IPS-15b (cell line): ENCODE data around the gene PDE7B.
"Not testable (repeated sequence)": the region's sequence is repeated elsewhere in the genome, so short reads cannot be mapped to it uniquely, and the experiment has no call there.

Experiments
- H3K27me3 ChIP-seq: one replicate; pipeline ENCODE4 v1.6.1; 2013; ENCODE audit warnings: low read length; ENCODE audit not compliant: control insufficient read depth, insufficient read depth
- H3K36me3 ChIP-seq: one replicate; pipeline ENCODE4 v1.6.1; 2013; ENCODE audit warnings: low read length; ENCODE audit not compliant: control insufficient read depth, insufficient read depth
- H3K4me1 ChIP-seq: one replicate; pipeline ENCODE4 v1.6.1; 2013; ENCODE audit warnings: mild to moderate bottlenecking, low read length; ENCODE audit not compliant: control insufficient read depth, insufficient read depth
- H3K4me3 ChIP-seq: one replicate; pipeline ENCODE4 v1.5.1; 2013; ENCODE audit warnings: low read depth, low read length
- H3K9ac ChIP-seq: one replicate; pipeline ENCODE4 v1.6.1; 2013; ENCODE audit warnings: low read depth, mild to moderate bottlenecking, low read length
- H3K9me3 ChIP-seq: one replicate; pipeline ENCODE4 v1.6.1; 2013; ENCODE audit warnings: mild to moderate bottlenecking, low read length; ENCODE audit not compliant: control insufficient read depth, insufficient read depth

PDE7B gene

DNA sequence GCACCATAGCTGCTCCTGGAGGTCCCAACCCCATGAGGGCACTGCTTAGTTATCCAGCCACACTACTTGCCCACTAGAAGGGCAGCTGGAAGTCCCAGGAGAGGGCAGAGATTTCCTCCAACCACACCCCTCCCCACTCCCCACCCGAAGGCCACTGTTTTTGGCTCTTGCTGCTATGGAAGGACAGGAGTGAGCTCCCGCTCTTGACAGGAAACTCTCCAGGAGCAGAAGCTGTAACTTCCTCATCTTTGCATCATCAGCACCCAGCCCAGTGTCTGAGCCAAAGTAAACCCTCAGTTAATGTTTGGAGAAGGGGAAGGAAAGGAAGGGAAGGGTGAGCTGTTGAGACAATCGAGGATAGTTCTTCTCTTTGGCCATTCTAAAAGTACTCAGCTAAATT, 277.9 kb downstream of the PDE7B start:
- Histone ChIP-seq H3K9me3 (no peaks in the 10 kb centered on the region), H3K27me3 (no peaks in the 10 kb centered on the region), H3K36me3 (no peaks in the 10 kb centered on the region), H3K9ac (no peak overlapping the region), H3K4me3 (no peak overlapping the region), H3K4me1 (no peaks in the 10 kb centered on the region)

DNA sequence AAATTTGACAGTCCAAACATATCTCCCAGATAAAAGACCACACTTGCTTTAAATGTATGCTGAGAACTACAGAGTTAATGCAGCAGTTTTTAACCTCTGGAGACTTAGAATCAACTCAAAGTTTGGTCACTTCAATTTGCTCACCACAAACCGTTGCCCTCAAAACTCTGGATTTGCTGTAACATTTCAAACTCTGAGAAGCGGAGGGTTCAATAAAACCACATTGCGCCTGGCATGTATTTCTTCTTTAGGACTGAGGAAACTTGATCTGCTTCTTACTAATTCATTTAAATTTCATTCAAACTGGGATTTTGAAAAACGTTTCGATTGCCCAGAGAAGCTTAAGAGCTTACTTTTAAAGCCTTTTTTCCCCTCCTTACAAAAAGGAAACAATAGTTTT, 282.8 kb downstream of the PDE7B start:
- Histone ChIP-seq H3K36me3 (no peaks in the 10 kb centered on the region), H3K27me3 (no peaks in the 10 kb centered on the region), H3K4me1 (no peaks in the 10 kb centered on the region), H3K4me3 (no peak overlapping the region), H3K9ac (no peak overlapping the region), H3K9me3 (no peaks in the 10 kb centered on the region)

DNA sequence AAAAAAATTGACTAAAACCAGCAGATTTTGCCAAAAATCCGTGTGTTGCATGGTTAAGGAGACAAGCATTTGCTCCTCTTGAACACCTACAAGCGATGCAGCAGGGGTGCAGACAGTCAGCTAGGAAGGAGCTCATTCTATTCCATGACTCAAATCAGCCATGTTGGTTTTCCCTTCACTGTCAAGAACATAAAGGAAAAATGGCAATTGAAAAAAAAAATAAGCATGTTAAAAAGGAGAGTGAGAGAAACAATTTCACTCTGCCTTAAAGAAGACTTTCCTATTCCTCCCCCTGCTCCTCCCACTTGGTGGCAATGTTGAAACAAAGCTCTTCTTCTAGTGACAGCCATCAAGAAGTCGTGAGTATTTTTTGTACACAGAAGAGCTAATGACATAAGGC, 283.2 kb downstream of the PDE7B start:
- H3K4me1 ChIP-seq = no peaks in the 10 kb centered on the region
- H3K9ac ChIP-seq = no peak overlapping the region
- H3K36me3 ChIP-seq = no peaks in the 10 kb centered on the region
- no peaks in the 10 kb centered on the region for H3K27me3 ChIP-seq
- no peak overlapping the region for H3K4me3 ChIP-seq
- H3K9me3 ChIP-seq = no peaks in the 10 kb centered on the region

DNA sequence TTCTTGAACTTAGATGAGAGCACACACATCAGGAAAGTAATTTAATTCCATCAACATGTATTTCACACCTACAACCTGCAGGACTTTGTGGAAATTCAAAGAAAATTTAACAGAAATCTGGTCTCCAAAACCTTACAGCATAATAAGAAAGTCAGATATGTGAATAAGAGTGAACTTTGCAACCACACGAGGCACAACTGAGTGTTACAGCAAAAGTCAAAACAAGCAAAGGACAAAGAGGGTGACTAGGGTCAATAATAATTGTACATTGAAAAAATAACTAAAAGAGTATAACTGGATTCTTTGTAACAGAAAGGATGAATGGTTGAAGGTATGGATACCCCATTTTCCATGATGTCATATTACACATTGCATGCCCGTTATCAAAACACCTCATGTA, 284.8 kb downstream of the PDE7B start:
- Histone ChIP-seq H3K4me3 (no peak overlapping the region), H3K36me3 (no peaks in the 10 kb centered on the region), H3K9me3 (no peaks in the 10 kb centered on the region), H3K9ac (no peak overlapping the region), H3K27me3 (no peaks in the 10 kb centered on the region), H3K4me1 (no peaks in the 10 kb centered on the region)

DNA sequence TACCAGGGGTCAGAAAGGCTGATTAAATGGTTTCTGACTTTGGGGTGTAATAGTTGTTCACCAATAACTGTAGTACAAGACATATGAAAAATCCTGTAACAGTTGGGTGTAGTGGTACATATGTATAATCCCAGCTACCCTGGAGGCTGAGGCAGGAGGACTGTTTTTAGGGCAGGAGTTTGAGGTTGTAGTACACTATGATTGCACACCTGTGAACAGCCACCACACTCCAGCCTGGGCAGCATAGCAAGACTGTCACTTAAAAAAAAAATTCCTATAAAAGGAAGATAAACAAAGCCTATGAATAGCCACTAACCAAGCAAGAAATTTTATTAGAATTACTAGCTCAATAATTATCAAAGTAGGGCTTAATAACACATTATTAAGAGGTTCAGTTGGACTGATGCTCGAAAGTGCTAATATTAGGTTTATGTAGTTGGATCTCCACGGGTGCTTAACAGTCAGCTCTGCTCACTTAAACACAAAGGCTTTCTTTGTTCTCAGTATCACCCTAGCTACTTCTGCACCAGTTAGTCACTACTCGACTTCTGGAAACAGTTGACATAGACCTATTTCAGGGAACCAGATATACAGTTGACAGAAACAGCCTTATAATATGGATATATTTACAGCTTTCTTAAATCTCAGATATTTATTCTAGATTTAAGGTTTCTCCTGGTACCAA, 285.6 kb downstream of the PDE7B start:
- Histone ChIP-seq H3K9me3 (no peaks in the 10 kb centered on the region), H3K4me3 (no peak overlapping the region), H3K9ac (no peak overlapping the region)

DNA sequence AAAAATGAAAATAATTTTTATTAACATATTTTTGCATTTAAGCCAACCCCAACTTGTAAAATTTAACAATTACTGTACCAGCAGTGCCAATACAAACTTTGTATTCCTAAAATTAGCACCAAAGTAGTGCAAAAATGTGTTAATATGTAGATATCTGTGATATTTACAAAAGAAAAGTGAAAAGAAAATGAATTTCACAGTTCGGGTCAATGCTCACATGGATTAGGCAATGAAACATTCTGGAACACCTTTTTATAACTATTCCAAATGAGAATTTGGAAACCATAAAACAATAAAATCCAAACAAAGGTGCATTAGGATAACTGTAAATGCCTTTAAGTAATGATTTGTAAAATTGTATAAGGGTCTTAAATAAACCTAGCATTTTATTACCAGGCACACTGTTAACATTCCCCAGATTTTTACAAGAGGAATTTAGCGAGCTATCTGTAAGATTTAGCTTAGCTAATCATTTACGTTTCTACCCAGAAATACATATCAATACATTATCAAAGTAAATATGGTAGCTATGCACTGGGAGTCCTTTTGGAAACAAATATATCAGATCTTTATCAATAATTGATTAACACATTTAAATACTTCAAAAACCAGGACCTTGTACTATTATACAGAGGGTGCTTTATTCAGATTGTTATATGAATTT, 286.4 kb downstream of the PDE7B start:
- H3K27me3 ChIP-seq = no peaks in the 10 kb centered on the region
- no peaks in the 10 kb centered on the region for H3K4me1 ChIP-seq
- no peaks in the 10 kb centered on the region for H3K36me3 ChIP-seq
- no peak overlapping the region for H3K9ac ChIP-seq
- H3K4me3 ChIP-seq = no peak overlapping the region
- no peaks in the 10 kb centered on the region for H3K9me3 ChIP-seq

More for the DNA sequence above, 285.6 kb downstream of the PDE7B start:
- no peaks in the 10 kb centered on the region for H3K27me3 ChIP-seq
- no peaks in the 10 kb centered on the region for H3K4me1 ChIP-seq
- H3K36me3 ChIP-seq = no peaks in the 10 kb centered on the region

DNA sequence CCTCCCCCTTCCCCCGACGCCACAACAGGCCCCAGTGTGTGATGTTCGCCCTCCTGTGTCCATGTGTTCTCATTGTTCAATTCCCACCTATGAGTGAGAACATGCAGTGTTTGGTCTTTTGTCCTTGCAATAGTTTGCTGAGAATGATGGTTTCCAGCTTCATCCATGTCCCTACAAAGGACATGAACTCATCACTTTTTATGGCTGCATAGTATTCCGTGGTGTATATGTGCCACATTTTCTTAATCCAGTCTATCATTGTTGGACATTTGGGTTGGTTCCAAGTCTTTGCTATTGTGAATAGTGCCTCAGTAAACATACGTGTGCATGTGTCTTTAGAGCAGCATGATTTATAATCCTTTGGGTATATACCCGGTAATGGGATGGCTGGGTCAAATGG, 287.6 kb downstream of the PDE7B start:
- H3K27me3 ChIP-seq, H3K9ac ChIP-seq, H3K36me3 ChIP-seq, H3K4me1 ChIP-seq, H3K4me3 ChIP-seq, H3K9me3 ChIP-seq: not testable (repeated sequence)

DNA sequence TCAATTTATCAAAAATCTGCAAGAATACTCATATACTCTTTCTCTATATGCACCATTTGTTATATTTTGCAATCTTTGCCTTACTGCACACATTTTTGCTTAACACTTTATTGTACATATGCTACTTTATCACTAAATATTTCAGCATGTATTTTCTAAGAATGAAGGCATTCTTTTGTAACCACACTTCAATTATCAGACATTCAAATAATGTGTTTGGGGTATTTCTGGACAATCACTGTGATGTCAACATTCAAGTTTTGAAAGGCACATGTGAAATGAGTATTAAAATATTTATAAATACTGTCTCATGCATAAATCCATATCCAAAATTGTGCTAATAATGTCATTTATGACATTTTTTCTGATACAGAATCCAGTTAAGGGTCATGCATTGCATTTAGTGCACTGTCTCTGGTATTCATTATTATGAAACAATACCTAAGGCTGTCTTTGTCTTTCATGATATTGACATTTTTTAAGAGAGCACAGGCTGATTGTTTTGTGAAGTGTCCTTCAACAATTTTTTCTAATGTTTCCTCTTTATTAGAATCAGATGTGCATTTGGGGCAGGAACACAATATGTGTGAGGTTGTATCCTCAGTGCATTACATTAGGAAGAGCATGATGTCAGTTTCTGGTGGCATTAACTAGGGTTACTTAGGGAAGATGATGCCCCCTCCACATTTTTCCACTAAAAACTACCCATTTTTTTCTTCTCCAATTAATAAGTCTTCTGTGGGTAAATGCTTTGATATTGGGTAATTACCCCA, 292.9 kb downstream of the PDE7B start:
- Histone ChIP-seq H3K4me1 (no peaks in the 10 kb centered on the region), H3K36me3 (no peaks in the 10 kb centered on the region), H3K9ac (no peak overlapping the region), H3K27me3 (no peaks in the 10 kb centered on the region), H3K4me3 (no peak overlapping the region), H3K9me3 (no peaks in the 10 kb centered on the region)

DNA sequence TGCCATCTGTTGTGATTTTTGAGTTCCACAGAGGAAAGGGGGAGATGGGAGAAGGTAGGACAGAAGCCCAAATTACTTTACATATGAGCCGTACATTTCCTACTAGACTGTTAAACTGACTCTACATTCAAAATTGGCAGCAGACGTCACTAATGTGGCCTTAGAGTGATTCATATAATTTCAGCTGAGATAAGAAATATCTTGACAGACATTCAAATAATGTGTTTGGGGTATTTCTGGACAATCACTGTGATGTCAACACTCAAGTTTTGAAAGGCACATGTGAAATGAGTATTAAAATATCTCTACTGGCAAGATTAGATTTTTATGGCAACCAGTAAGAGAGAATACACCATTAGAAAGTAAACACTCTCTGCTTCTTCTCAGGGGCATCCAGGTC, 294.6 kb downstream of the PDE7B start:
- Histone ChIP-seq H3K9me3 (no peaks in the 10 kb centered on the region), H3K4me1 (no peaks in the 10 kb centered on the region)

DNA sequence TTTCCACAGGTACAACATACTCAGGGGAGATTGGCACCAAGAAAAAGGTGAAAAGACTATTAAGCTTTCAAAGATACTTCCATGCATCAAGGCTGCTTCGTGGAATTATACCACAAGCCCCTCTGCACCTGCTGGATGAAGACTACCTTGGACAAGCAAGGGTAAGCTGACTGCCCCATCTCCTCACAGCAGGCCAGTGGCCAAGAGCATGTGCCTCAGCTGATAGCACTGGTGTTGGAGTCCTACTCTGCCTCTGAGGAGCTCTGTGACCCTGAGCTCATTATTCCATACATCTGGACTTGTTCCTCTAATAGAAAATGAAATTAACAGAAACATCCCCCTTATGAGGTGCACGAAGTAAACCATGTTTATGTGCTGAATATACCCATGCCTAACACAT, 295.8 kb downstream of the PDE7B start:
- no peak overlapping the region for H3K9ac ChIP-seq
- H3K27me3 ChIP-seq = no peaks in the 10 kb centered on the region
- no peak overlapping the region for H3K4me3 ChIP-seq
- H3K36me3 ChIP-seq = no peaks in the 10 kb centered on the region
- H3K9me3 ChIP-seq = no peaks in the 10 kb centered on the region
- H3K4me1 ChIP-seq = no peaks in the 10 kb centered on the region

More for the DNA sequence above, 294.6 kb downstream of the PDE7B start:
- H3K36me3 ChIP-seq = no peaks in the 10 kb centered on the region
- no peaks in the 10 kb centered on the region for H3K27me3 ChIP-seq
- H3K4me3 ChIP-seq = no peak overlapping the region
- H3K9ac ChIP-seq = no peak overlapping the region

DNA sequence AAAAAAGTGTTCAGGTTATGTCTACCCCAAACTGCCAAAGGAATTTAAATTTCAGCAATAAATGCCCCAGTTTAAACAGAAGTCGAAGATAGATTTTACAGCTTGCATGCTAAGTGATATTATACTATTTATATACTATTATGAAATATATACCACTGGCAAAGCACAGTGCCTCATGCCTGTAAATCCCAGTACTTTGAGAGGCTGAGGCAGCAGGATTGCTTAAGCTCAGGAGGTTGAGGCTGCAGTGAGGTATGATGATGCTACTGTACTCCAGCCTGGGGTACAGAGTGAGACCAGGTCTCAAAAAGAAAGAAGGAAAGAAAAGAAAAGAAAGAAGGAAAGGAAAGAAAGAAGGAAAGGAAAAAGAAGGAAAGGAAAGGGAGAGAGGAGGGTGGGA, 296.6 kb downstream of the PDE7B start:
- Histone ChIP-seq H3K36me3 (no peaks in the 10 kb centered on the region), H3K9me3 (no peaks in the 10 kb centered on the region), H3K4me1 (no peaks in the 10 kb centered on the region), H3K4me3 (no peak overlapping the region), H3K9ac (no peak overlapping the region), H3K27me3 (no peaks in the 10 kb centered on the region)

DNA sequence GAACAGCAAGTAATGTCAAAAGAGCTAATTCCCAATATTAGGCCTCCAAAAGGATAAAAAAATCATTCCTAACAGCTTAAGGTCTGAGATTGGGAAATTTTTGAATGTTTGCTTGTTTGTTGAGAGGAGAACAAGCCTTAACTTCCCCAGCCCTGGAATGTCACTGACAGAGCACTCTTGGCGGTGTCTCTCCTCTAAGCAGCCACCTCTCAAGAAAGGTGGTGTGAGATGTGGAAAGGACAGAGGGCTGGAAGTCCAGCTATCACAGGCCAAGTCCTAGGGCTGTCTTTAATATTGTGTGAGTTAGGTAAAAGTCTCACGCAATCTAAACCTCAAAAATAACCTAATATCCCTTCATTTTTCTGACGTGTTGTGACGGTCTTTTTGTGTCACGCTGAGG, 297.0 kb downstream of the PDE7B start:
- Histone ChIP-seq H3K27me3 (no peaks in the 10 kb centered on the region), H3K9ac (no peak overlapping the region), H3K4me3 (no peak overlapping the region), H3K4me1 (no peaks in the 10 kb centered on the region), H3K36me3 (no peaks in the 10 kb centered on the region), H3K9me3 (no peaks in the 10 kb centered on the region)
